Spleen (tissue), 11 donors: ENCODE results near the gene ARHGAP45. TPM values are rescaled to one million over a fixed set of nuclear protein-coding genes. Genes with fewer than 3 reads are reported as not detected.

ENCODE experiments used
- DNase-seq: peaks from one replicate; pipeline ENCODE4 v3.0.0-alpha.2; 2020
- H3K27ac ChIP-seq, 8 donors: fragments of 200-600 bp; sonication (generic) in 7 of 8; 1 replicate in 4 of 8; 2 replicates in 4 of 8; pipeline versions ENCODE4 v1.5.0 to v1.8.0; 2016 to 2021; ENCODE audit warnings: inconsistent platforms in 4 of 8, mild to moderate bottlenecking in 4 of 8, moderate library complexity in 1 of 8
- H3K27me3 ChIP-seq, 7 donors: fragments of 200-600 bp; sonication (generic) in 6 of 7; replicated peaks in 1 of 7; 1 replicate in 4 of 7; 2 replicates in 3 of 7; pipeline versions ENCODE4 v1.5.0 to v1.8.0; 2016 to 2021; ENCODE audit warnings: inconsistent platforms in 3 of 7, mild to moderate bottlenecking in 1 of 7
- H3K36me3 ChIP-seq, 6 donors: fragments of 200-600 bp; sonication (generic) in 5 of 6; 1 replicate in 4 of 6; 2 replicates in 2 of 6; pipeline versions ENCODE4 v1.5.0 to v1.8.0; 2016 to 2021; ENCODE audit warnings: inconsistent platforms in 2 of 6
- H3K4me1 ChIP-seq, 6 donors: fragments of 200-600 bp; sonication (generic) in 5 of 6; 1 replicate in 3 of 6; 2 replicates in 3 of 6; pipeline versions ENCODE4 v1.5.0 to v1.8.0; 2016 to 2021; ENCODE audit warnings: inconsistent platforms in 3 of 6
- H3K4me3 ChIP-seq, 8 donors: fragments of 200-600 bp; sonication (generic) in 7 of 8; 1 replicate in 4 of 8; 2 replicates in 4 of 8; pipeline versions ENCODE4 v1.5.0 to v1.8.0; 2016 to 2021; ENCODE audit warnings: inconsistent platforms in 4 of 8, mild to moderate bottlenecking in 4 of 8, moderate library complexity in 2 of 8
- H3K9me3 ChIP-seq, 8 donors: fragments of 200-600 bp; sonication (generic) in 7 of 8; 1 replicate in 4 of 8; 2 replicates in 4 of 8; pipeline versions ENCODE4 v1.5.0 to v1.8.0; 2016 to 2021; ENCODE audit warnings: inconsistent platforms in 4 of 8
- POLR2A ChIP-seq, 3 donors: fragments of 450-650 bp; IDR thresholded peaks; one replicate each; pipeline ENCODE4 v1.5.1; 2017; ENCODE audit warnings: antibody characterized with exemption in 3 of 3, mild to moderate bottlenecking in 1 of 3
- POLR2AphosphoS5 ChIP-seq, 3 donors: sonication (generic); formaldehyde crosslinking; IDR thresholded peaks; one replicate each; pipeline ENCODE4 v1.5.1; 2017; ENCODE audit warnings: antibody characterized with exemption in 3 of 3
- WGBS, 5 donors: extraction: QIAGEN DNeasy Blood & Tissue Kit in 3 of 5; methylation state at CpG; one replicate each; pipeline versions ENCODE4 v1.1.5 to v1.1.7; 2013 to 2018; 5-methylcytosine and 5-hydroxymethylcytosine counted together
- intact Hi-C: fragments of 100-400 bp; cut with DNase I; formaldehyde crosslinking; loops from one replicate; pipeline ENCODE4 v1.15.0; 2023; ENCODE audit warnings: low total_unique reads
- polyA plus RNA-seq, 3 donors: library from polyadenylated mRNA; stranded (reverse); fragments of 200-250 nt; gene quantifications; one replicate each; pipeline ENCODE4 v1.2.1, GENCODE V29; 2013
- total RNA-seq, 7 donors: library from RNA; depleted of rRNA in 3 of 7; stranded (reverse); fragments of >200 nt in 3 of 7; fragmentation: NEBNext Ultra II Directional in 4 of 7; extraction: Animal tissue kit (Norgen Biotek cat#: 25700) in 4 of 7; gene quantifications; one replicate each; pipeline versions ENCODE4 v1.1.0 to v1.2.1, GENCODE V29; 2016 to 2021
- TF ChIP-seq, protein P1 (sequence below), 11 experiments: fragments of 200-600 bp in 7 of 11; fragments of 450-650 bp in 4 of 11; sonication (generic) in 4 of 11; IDR thresholded peaks in 8 of 11; conservative IDR thresholded peaks in 3 of 11; 1 replicate in 7 of 11; 2 replicates in 4 of 11; pipeline versions ENCODE4 v1.4.0 to v1.8.0; 2016 to 2021; ENCODE audit warnings: antibody characterized with exemption in 11 of 11, inconsistent platforms in 4 of 11, mild to moderate bottlenecking in 1 of 11
- donor health status: healthy with polysubstance abuse.
- donor health status: DM: no; HTN: no; CAD: no; lungs with moderate emphysema.
- donor health status: DM: no; HTN: no; CAD: no.
- donor health status: Bipolar disorder and iron deficiency.
- donor health status: healthy.
- donor health status: DM: no; HTN: no; CAD: no.
- donor health status: DM: yes; HTN: yes; CAD: no.

Gene ARHGAP45
- total and polyA plus RNA-seq, 10 donors = 161 to 356 (median 245) TPM

- peak; percentile 78 for DNase-seq
- peak overlapping the region; percentile 61 to 91 (median 82) for H3K4me3 ChIP-seq
- H3K36me3 ChIP-seq = peaks cover 0 to 43% (median 9%) of the 10 kb centered on the region in 6 donors
- no peak for TF ChIP-seq POLR2A (IDR thresholded peaks at IDR 0.05)
- TF ChIP-seq, protein P1, sequence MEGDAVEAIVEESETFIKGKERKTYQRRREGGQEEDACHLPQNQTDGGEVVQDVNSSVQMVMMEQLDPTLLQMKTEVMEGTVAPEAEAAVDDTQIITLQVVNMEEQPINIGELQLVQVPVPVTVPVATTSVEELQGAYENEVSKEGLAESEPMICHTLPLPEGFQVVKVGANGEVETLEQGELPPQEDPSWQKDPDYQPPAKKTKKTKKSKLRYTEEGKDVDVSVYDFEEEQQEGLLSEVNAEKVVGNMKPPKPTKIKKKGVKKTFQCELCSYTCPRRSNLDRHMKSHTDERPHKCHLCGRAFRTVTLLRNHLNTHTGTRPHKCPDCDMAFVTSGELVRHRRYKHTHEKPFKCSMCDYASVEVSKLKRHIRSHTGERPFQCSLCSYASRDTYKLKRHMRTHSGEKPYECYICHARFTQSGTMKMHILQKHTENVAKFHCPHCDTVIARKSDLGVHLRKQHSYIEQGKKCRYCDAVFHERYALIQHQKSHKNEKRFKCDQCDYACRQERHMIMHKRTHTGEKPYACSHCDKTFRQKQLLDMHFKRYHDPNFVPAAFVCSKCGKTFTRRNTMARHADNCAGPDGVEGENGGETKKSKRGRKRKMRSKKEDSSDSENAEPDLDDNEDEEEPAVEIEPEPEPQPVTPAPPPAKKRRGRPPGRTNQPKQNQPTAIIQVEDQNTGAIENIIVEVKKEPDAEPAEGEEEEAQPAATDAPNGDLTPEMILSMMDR (IDR thresholded peaks at IDR 0.05 in 8 of 11, conservative IDR thresholded peaks at IDR 0.05 in 3 of 11) = no peak
- TF ChIP-seq POLR2AphosphoS5 (IDR thresholded peaks at IDR 0.05) = peak in 1 of 3 donors; percentile 20
- H3K9me3 ChIP-seq = no peaks in the 10 kb centered on the region
- 56 to 75% (median 69%) methylated on average over 11 to 17 of the region's 17 CpGs for WGBS, 5 donors
- H3K4me1 ChIP-seq = peaks cover 58 to 92% (median 80%) of the 10 kb centered on the region in 6 donors
- H3K27ac ChIP-seq = peak overlapping the region in 6 of 8 donors; percentile 93 to 98 (median 96)
- no peaks in the 10 kb centered on the region for H3K27me3 ChIP-seq
- intact Hi-C loops = no loop called here
These were observed 47.9 kb upstream of the ARHGAP45 start for GRCh38 chr19:1018932-1019615.

DNA sequence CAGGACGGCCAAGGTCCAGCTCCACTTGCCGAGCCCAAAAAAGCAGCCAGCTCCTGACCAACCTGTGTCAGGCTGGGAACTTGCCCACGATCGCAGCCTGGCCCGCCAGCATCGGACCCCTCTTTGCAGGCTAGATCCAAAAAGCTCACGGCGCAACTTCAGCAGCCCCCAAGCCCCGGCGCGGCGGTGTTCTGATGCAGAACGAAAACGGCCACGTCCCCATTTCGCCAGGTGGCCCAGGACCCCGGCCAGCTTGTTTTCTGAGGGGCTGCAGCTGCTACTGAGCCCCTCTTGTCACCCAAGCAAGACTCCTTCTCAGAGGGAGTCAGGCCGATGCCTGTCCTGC lies 47.4 kb upstream of the ARHGAP45 start:
- 40 to 68% (median 65%) methylated on average over 1 to 18 of the region's 18 CpGs for WGBS, 5 donors
- peak; percentile 86 for DNase-seq

DNA sequence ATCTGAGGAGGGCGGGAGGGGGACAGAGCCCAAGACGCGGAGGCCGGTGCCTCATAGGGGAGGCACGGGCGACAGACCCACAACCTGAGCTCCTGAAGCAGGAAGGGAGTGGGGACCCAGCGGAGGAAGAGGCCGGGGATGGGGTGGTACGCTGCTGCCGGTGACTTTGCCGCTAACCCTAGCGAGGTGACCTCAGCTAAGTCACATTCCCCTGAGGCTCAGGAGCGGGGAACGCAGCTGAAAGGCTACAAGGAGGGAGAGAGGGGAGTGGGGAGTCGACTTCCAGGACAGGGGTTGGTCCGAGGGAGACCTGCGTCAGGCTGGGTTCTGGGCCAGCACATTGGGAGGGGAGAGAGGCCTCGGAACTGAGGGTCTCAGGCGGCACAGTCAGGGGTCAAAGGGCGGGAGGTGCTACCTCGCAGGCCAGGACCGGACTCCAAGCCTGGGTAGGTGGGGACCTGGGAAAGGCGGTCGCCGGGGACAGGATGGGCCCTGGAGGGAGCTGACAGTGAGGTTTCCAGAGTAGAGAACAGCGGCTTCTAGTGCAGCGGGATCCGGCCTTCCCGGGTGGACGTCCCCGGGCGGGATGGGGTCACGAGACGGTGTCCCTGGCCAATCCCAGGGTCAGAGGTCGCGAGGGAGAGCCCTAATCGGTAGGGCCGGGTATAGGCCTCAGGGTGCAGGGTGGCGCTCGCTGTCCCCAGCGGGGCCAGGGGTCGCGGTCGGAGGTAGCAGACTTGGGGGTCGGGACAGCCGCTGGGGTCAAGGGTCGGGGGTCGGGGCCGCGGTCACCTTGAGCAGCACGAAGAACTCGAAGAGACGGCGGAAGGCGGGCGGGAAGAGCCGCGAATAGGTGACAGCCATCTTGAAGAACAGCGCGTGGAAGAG lies 46.7 kb upstream of the ARHGAP45 start:
- H3K27ac ChIP-seq = peak overlapping the region; percentile 80 to 98 (median 96)
- no peaks in the 10 kb centered on the region for H3K9me3 ChIP-seq
- H3K27me3 ChIP-seq = no peaks in the 10 kb centered on the region
- peak; percentile 91 for DNase-seq
- H3K4me3 ChIP-seq = peak overlapping the region; percentile 61 to 91 (median 82)
- TF ChIP-seq, protein P1 (IDR thresholded peaks at IDR 0.05 in 8 of 11, conservative IDR thresholded peaks at IDR 0.05 in 3 of 11) = no peak
- no peak for TF ChIP-seq POLR2A (IDR thresholded peaks at IDR 0.05)
- TF ChIP-seq POLR2AphosphoS5 (IDR thresholded peaks at IDR 0.05) = no peak
- intact Hi-C loops = loop anchor here (10.0 kb wide), 1 partner anchor 55 kb away; no protein-coding TSS in a partner anchor
- H3K36me3 ChIP-seq = peaks cover 0 to 32% (median under 1%) of the 10 kb centered on the region in 6 donors
- peaks cover 49 to 87% (median 69%) of the 10 kb centered on the region in 6 donors for H3K4me1 ChIP-seq
- 0 to 2% (median 1%) methylated on average over 44 to 60 of the region's 60 CpGs for WGBS, 5 donors

More for the DNA sequence above, 47.4 kb upstream of the ARHGAP45 start:
- Histone ChIP-seq H3K4me3 (peak overlapping the region; percentile 61 to 91 (median 82)), H3K27me3 (no peaks in the 10 kb centered on the region), H3K4me1 (peaks cover 55 to 87% (median 75%) of the 10 kb centered on the region in 6 donors), H3K9me3 (no peaks in the 10 kb centered on the region), H3K36me3 (peaks cover 0 to 38% (median 5%) of the 10 kb centered on the region in 6 donors), H3K27ac (peak overlapping the region in 6 of 8 donors; percentile 93 to 98 (median 96))
- intact Hi-C loops = no loop called here
- TF ChIP-seq, protein P1 (IDR thresholded peaks at IDR 0.05 in 8 of 11, conservative IDR thresholded peaks at IDR 0.05 in 3 of 11) = no peak
- peak in 1 of 3 donors; percentile 1 for TF ChIP-seq POLR2AphosphoS5 (IDR thresholded peaks at IDR 0.05)
